ENCODE measurements around the gene DBH.

The DBH gene

DNA sequence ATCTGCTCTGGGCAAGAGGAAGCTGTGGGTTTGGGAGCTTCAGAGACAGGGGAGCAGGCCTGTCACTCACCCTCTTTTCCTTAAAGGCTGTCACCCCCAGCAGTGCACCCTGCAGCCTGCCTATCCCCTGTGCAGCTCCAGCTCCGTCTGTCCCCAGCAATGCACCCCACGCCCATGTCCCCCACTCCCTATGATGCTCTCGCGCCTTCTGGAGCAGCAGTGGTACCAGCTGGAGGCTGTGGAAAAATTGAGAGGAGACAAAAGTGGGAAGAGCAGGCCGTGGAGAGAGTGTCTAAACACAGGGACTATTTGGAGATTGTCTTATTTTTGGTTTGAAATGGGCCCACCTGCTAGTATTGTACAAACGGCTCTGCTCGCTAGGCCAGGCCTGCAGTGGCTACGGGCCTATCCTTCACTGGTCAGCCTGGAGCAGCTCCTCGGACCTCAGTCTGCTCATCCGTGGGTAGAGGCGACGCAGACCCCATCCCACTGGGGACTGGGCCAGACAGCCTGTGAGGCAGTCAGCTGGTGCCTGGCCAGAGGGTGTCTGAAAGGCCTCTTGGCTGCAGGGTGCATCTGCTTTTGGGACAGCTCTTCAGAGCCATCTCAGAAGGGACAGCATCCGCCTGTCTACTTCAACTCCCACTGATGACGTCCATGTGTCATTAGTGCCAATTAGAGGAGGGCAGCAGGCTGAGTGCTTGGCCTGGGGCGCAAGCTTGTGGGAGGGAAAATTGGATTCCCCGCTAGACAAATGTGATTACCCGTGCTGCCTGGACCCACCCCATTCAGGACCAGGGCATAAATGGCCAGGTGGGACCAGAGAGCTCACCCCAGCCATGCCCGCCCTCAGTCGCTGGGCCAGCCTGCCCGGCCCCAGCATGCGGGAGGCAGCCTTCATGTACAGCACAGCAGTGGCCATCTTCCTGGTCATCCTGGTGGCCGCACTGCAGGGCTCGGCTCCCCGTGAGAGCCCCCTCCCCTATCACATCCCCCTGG is at the start of gene DBH:
Gene DBH, plus strand, starts transcription at position 831 of the 999 bp plus-strand sequence. Its CDS starts 9 bp downstream, at position 840.
- no peak for DNase-seq

DNA sequence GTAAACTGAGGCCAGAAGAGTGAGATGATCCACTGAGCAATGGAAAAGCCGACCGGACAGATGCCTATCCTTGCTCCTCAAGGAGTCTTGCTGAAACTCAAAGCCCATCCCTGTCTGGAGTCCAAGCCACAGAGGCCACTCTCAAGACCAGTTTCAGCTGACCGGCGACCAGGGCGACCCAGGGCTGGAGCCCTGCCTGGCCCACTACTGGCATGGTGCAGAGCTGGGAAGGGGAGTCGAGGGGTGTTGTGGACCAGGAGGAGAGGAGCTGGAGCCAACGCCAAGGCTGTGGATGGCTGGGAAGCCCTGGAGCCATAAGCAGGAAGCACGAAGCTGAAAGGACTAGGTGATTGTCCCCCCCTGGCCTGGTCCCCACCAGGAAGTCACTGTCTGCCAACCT is 49.1 kb upstream of the DBH start:
- DNase-seq, result no peak

DNA sequence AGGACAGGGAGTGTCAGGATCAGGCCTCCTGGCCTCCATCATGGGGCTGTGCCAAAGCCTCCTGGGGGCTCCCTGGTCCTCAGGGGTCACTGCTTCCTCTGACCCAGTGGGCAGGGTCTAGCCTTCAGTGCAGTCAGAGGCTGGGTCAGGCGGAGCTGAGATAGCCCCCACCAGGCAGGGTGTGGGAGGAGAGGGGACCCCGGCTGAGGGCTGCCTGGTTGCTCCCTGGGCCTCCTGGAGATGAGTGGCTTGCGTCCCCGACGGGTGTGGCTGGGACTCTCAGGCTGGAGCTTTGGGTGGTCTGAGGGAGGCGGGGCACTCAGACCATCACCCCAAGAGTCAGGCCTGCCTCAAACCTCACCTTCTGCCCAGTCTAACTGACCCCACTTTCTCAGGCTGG is 48.7 kb upstream of the DBH start:
- DNase-seq, result no peak

DNA sequence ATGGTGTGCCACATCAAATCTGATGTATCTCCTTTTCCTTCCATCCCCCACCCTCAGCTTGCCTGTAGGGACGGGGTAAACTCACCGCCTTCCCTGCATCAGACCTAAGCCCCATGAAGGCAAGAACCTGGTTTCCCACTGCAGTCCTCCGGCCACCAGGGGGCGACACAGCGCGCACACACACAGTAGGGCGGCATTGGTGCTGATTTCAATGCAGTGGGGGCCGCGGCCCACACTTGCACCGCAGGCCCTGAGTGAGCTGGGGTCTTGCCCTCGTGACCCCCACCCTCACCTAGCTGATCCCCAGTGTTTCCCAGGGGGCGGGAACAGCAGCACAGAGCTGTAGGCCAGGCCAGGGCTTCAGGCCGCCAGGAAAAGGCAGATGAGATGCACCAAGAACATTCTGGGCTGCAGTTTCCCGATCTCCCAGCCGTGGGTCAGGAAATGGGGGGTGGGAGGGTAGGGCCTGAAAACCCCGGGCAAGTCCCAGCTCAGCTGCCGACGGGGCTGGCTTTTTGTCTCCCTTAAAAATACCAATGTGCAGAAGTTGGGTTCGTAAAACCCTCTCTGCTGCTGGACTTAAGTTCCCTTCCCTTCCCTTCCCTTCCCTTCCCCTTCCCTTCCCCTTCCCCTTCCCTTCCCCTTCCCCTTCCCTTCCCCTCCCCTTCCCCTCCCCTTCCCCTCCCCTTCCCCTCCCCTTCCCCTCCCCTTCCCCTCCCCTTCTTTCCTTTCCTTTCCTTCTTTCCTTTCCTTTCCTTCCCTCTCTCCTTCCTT is 46.5 kb upstream of the DBH start:
- no peak for DNase-seq

- DNase-seq, result no peak
Observed at GRCh38 chr9:133590231-133590855, 45.8 kb upstream of the DBH start.

- no peak for DNase-seq
Observed at GRCh38 chr9:133591116-133591910, 44.9 kb upstream of the DBH start.

DNA sequence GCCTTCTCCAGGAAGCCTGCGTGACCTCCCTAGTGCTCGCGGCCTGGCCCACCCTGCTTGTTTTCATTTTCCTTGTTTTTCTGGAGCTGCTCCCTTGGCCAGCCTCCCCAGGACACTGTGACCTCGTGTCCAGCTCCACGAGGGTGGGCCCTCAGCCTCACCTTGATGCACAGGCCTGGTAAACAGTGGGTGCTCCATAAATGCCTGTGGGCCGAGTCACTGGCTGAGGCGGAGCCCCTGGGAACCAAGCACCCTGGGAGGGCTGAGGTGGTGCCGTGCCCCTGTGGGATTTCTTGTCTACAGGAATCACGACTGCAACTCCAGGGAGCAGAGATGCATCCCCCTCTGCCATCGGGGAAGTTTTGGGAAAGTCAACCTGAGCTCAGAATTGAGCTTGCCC is 44.2 kb upstream of the DBH start:
- DNase-seq, result no peak

- DNase-seq, result no peak
Observed at GRCh38 chr9:133592731-133593409, 43.3 kb upstream of the DBH start.

DNA sequence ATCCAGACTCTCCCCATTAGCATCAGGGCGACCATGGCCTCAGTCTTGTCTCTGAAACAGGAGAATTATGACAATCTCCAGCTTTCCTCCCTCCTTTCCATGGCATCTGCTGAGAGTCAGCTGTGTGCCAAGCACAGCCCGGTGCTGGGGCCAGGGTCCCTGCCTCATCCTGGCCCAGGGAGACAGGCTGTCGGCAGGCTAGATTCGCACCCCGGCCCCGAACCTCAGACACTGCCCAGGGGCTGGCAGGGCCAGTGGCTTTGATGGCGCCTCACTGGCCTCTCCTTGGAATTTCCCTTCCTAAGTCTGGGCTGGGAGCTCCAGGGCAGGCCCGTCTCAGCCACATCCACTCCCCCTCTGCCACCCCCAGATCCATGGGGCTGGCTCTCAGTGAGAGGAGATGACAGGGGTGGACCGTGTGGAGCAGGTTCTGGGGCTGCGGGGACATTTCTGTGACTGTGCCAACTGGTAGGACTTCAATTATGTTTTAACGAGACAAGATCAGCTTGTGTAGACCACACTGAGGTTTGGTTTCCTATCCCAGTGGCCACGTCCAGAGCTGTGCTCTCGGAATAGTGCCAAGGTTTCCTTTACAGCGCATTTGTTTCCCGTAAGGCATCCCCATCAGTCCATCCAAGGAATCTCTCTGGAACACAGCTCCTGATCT is 42.4 kb upstream of the DBH start:
- DNase-seq, result no peak

DNA sequence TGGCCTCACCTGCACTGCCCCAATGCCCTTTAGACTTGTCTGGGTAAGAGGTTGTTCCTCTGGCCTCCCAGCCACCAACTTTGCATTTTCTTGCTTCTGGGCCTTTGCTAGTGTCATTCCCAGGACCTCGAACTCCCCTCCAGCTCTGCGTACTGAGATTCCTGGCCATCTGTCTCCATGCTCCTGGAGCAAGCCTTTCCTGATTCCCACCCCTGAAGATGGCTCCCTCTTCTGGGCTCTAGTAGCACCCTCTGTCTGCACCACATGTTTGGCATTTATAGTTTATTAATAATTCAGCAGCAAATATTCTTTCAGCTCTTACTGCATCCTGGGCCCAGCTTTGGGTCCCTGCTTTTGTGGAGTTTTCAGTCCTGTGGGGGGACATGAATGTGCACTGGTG is 41.9 kb upstream of the DBH start:
- DNase-seq, result no peak

GRCh38 chr9:133595910-133596309 is 40.3 kb upstream of the DBH start:
- no peak for DNase-seq

DNA sequence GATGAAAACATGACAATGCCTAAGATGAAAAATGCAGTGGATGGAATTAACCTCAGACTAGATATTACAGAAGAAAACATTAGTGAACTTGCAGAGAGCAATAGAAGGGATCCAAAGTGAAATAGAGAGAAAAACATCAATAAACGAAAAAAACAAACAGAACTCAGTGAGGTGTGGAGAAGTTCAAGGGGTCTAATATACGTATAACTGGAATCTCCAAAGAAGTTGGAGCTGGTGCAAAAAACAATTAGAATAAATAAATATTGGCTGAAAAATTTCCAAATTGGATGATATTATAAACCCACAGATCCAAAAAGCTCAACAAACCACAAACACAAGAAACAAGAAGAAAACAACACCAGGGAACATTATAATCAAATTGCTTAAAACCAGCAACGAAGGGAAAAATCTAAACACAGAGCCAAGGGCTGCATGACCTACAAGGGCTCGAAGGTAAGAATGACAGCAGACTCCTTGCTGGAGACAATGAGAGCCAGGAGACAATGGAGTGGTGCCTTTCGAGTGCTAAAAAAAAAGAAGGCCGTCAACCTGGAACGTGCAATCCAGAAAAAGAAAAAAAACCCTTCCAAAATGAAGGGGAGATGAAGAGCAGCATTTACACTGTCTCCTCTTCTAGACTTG is 38.7 kb upstream of the DBH start:
- DNase-seq, result no peak

GRCh38 chr9:133598978-133599377 is 37.2 kb upstream of the DBH start:
- DNase-seq, result no peak

GRCh38 chr9:133599470-133600173 is 36.5 kb upstream of the DBH start:
- no peak for DNase-seq

- no peak for DNase-seq
Observed at GRCh38 chr9:133600739-133601138, 35.4 kb upstream of the DBH start.

DNA sequence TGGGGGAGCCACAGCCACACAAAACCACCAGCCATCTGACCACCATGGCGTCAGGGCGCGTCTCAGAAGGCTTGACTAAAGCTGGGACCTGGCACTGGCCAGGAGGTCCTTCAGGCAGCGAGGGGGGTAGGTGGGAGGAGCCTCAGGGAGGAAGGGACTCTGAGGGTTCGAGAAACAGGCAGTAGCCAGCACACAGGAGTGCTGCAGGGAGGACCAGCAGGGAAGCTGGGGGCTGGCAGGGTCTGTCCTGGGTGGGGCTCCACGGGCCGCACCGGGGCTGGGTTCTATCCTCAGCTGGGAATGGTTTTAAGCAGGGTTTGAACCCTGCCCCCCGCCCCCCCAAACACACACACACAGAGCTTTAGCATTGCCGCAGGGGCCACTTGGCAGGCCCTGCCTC is 34.4 kb upstream of the DBH start:
- no peak for DNase-seq

GRCh38 chr9:133602277-133602676 is 33.9 kb upstream of the DBH start:
- DNase-seq, result no peak

DNA sequence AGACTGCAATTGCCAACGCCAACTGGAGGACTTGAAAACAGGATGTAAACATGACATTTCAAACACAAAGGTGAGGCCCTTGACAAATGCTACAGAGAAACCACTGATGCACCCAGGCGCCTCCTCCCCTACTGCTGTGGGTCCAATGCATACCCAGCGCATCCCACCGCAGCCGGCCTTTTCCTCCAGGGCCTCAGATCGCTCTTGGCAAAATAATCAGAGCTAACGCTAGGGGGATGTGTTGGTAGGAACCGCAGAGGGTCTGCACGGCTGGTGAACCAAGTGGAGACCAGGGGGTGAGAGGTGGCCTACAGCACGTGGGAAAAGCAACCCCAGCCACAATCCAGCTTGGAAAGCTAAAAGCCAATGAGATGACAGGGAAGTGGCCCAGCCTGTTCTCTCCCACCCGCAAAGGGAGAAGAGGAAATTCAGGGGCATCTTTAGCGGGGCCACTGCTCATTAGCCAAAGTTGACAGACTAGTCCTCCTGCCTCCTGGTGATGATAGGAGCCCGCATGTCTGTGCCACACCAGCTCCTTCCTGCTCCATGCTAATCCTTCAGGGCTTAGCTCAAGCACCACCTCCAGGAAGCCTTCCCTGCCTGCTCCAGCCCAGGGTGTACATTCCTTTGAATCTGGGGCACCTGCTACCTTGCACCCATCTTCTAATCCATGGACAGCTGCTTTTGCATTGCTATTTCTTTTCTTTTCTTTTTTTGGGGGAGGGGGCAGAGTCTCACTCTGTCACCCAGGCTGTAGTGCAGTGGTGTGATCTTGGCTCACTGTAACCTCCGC is 32.8 kb upstream of the DBH start:
- no peak for DNase-seq
